Bronchus fibroblast of lung (primary cell): ENCODE results near the gene DNAJC13. TPM values are rescaled to one million over a fixed set of nuclear protein-coding genes. Genes with fewer than 3 reads are reported as not detected.

Experiments used
- total RNA-seq: library from RNA; depleted of rRNA; stranded (reverse); fragments of >200 nt; gene quantifications from 2 replicates; pipeline ENCODE4 v1.2.3, GENCODE V29; 2015

DNAJC13 gene, protein sequence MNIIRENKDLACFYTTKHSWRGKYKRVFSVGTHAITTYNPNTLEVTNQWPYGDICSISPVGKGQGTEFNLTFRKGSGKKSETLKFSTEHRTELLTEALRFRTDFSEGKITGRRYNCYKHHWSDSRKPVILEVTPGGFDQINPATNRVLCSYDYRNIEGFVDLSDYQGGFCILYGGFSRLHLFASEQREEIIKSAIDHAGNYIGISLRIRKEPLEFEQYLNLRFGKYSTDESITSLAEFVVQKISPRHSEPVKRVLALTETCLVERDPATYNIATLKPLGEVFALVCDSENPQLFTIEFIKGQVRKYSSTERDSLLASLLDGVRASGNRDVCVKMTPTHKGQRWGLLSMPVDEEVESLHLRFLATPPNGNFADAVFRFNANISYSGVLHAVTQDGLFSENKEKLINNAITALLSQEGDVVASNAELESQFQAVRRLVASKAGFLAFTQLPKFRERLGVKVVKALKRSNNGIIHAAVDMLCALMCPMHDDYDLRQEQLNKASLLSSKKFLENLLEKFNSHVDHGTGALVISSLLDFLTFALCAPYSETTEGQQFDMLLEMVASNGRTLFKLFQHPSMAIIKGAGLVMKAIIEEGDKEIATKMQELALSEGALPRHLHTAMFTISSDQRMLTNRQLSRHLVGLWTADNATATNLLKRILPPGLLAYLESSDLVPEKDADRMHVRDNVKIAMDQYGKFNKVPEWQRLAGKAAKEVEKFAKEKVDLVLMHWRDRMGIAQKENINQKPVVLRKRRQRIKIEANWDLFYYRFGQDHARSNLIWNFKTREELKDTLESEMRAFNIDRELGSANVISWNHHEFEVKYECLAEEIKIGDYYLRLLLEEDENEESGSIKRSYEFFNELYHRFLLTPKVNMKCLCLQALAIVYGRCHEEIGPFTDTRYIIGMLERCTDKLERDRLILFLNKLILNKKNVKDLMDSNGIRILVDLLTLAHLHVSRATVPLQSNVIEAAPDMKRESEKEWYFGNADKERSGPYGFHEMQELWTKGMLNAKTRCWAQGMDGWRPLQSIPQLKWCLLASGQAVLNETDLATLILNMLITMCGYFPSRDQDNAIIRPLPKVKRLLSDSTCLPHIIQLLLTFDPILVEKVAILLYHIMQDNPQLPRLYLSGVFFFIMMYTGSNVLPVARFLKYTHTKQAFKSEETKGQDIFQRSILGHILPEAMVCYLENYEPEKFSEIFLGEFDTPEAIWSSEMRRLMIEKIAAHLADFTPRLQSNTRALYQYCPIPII (N-terminal part only)
- total RNA-seq = 23.3 and 27.1 TPM in 2 replicates

GRCh38 chr3:132416807-132417694 lies at the start of gene DNAJC13:
Gene DNAJC13 (plus strand): TSS chr3:132417502. CDS start chr3:132434551, 17,049 bp downstream.

Other genes starting within 250 kb of the DNAJC13 start
- gene ACP3, start 100.1 kb upstream of the DNAJC13 start, total RNA-seq = 3.1 and 4.7 TPM in 2 replicates
- not detected in 2 replicates for gene ACKR4, start 179.8 kb downstream of the DNAJC13 start, total RNA-seq
- gene ACAD11, start 242.3 kb downstream of the DNAJC13 start, total RNA-seq = 15.5 and 19.5 TPM in 2 replicates
- 24.4 and 33.4 TPM in 2 replicates for gene UBA5, start 242.8 kb downstream of the DNAJC13 start, total RNA-seq